Natural killer cell (primary cell): Measurements from ENCODE around the gene NEMP2. TPM values are rescaled to one million over a fixed set of nuclear protein-coding genes. Genes with fewer than 3 reads are reported as not detected.

ENCODE experiments used
- ATAC-seq, 3 donors: fragments of 150-1000 bp in 2 of 3; fragments of 200-7000 bp in 1 of 3; cut with Tn5 transposase; 1 replicate in 1 of 3; 2 replicates in 2 of 3; pipeline ENCODE4 v1.10.0; 2021; ENCODE audit warnings: mild to moderate bottlenecking in 2 of 3, moderate library complexity in 2 of 3
- DNase-seq, 2 donors: peaks; one replicate each; pipeline versions ENCODE4 v3.0.0 to v3.0.0-alpha.2; 2013 to 2021; ENCODE audit warnings: mixed read lengths in 1 of 2
- H3K27ac ChIP-seq: one replicate; pipeline ENCODE4 v1.5.1; 2013; ENCODE audit warnings: mild to moderate bottlenecking, low read length
- H3K27me3 ChIP-seq: one replicate; pipeline ENCODE4 v1.6.1; 2013; ENCODE audit warnings: low read length; ENCODE audit not compliant: control insufficient read depth, insufficient read depth
- H3K36me3 ChIP-seq: one replicate; pipeline ENCODE4 v1.6.1; 2013; ENCODE audit warnings: low read length; ENCODE audit not compliant: control insufficient read depth, insufficient read depth
- H3K4me1 ChIP-seq: one replicate; pipeline ENCODE4 v1.6.1; 2013; ENCODE audit warnings: low read length; ENCODE audit not compliant: control insufficient read depth, insufficient read depth
- H3K4me3 ChIP-seq: one replicate; pipeline ENCODE4 v1.5.1; 2013; ENCODE audit warnings: low read length
- H3K9me3 ChIP-seq: one replicate; pipeline ENCODE4 v1.6.1; 2013; ENCODE audit warnings: low read length; ENCODE audit not compliant: control insufficient read depth, insufficient read depth
- H3K27ac Mint-ChIP-seq, 2 donors: one replicate each; pipeline ENCODE4 v1.8.0; 2022; ENCODE audit warnings: mild to moderate bottlenecking in 2 of 2, mixed read lengths in 2 of 2, moderate library complexity in 1 of 2
- H3K27me3 Mint-ChIP-seq, 2 donors: one replicate each; pipeline ENCODE4 v1.8.0; 2022; ENCODE audit warnings: low read depth in 2 of 2, mixed read lengths in 2 of 2
- H3K36me3 Mint-ChIP-seq: one replicate; pipeline ENCODE4 v1.8.0; 2022; ENCODE audit warnings: mixed read lengths
- H3K4me1 Mint-ChIP-seq, 2 donors: one replicate each; pipeline ENCODE4 v1.8.0; 2022; ENCODE audit warnings: mixed read lengths in 2 of 2
- H3K4me3 Mint-ChIP-seq: one replicate; pipeline ENCODE4 v1.8.0; 2022; ENCODE audit warnings: mild to moderate bottlenecking, moderate library complexity, mixed read lengths
- H3K9me3 Mint-ChIP-seq, 2 donors: one replicate each; pipeline ENCODE4 v1.8.0; 2022; ENCODE audit warnings: mixed read lengths in 2 of 2
- WGBS: methylation state at CpG from one replicate; pipeline ENCODE4 v1.1.7; 2013; ENCODE audit warnings: missing lambda C conversion rate; ENCODE audit not compliant: insufficient coverage; 5-methylcytosine and 5-hydroxymethylcytosine counted together
- intact Hi-C: fragments of 100-400 bp; cut with micrococcal nuclease; formaldehyde crosslinking; loops from one replicate; pipeline ENCODE4 v1.14.2; 2022
- total RNA-seq, 4 donors: library from RNA; stranded (reverse); fragments of 120-200 nt in 1 of 4; gene quantifications; one replicate each; pipeline versions ENCODE4 v1.2.3 to v1.2.4, GENCODE V29; 2013 to 2022
- TF ChIP-seq, protein P1 (sequence below): fragments of 200-600 bp; IDR thresholded peaks from one replicate; pipeline ENCODE4 v1.8.0; 2022; ENCODE audit warnings: antibody characterized with exemption

Gene NEMP2
- total RNA-seq, 3 donors from 2014 or later (not counting 1 experiment from before 2014, with no cell fraction given): 17.2 to 21.0 (median 18.3) TPM

- WGBS: 97% methylated on average over 2 of the region's 3 CpGs
- H3K9me3 Mint-ChIP-seq: no peaks in the 10 kb centered on the region
Observed at GRCh38 chr2:190486037-190486623, 48.4 kb downstream of the NEMP2 start.

GRCh38 chr2:190482451-190482850 is 52.1 kb downstream of the NEMP2 start:
- H3K4me3 ChIP-seq: no peak overlapping the region
- Mint-ChIP-seq H3K4me3 (no peak overlapping the region), H3K4me1 (peaks cover 17 to 44% of the 10 kb centered on the region in 2 donors), H3K36me3 (no peaks in the 10 kb centered on the region), H3K27ac (peak overlapping the region; percentile 22 to 40), H3K9me3 (no peaks in the 10 kb centered on the region), H3K27me3 (no peaks in the 10 kb centered on the region)
- intact Hi-C loops: no loop called here
- H3K27me3 ChIP-seq: no peaks in the 10 kb centered on the region
- H3K36me3 ChIP-seq: no peaks in the 10 kb centered on the region
- no peaks in the 10 kb centered on the region for H3K4me1 ChIP-seq
- DNase-seq (no peak), ATAC-seq (no peak)
- no peak overlapping the region for H3K27ac ChIP-seq
- TF ChIP-seq, protein P1, sequence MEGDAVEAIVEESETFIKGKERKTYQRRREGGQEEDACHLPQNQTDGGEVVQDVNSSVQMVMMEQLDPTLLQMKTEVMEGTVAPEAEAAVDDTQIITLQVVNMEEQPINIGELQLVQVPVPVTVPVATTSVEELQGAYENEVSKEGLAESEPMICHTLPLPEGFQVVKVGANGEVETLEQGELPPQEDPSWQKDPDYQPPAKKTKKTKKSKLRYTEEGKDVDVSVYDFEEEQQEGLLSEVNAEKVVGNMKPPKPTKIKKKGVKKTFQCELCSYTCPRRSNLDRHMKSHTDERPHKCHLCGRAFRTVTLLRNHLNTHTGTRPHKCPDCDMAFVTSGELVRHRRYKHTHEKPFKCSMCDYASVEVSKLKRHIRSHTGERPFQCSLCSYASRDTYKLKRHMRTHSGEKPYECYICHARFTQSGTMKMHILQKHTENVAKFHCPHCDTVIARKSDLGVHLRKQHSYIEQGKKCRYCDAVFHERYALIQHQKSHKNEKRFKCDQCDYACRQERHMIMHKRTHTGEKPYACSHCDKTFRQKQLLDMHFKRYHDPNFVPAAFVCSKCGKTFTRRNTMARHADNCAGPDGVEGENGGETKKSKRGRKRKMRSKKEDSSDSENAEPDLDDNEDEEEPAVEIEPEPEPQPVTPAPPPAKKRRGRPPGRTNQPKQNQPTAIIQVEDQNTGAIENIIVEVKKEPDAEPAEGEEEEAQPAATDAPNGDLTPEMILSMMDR: no peak
- no peaks in the 10 kb centered on the region for H3K9me3 ChIP-seq

More at GRCh38 chr2:190486037-190486623, 48.4 kb downstream of the NEMP2 start:
- no peak for DNase-seq
- no peak for ATAC-seq
- Mint-ChIP-seq H3K4me3 (no peak overlapping the region), H3K27ac (peak overlapping the region; percentile 31 to 33), H3K36me3 (peaks cover 14% of the 10 kb centered on the region), H3K4me1 (peaks cover 13 to 24% of the 10 kb centered on the region in 2 donors), H3K27me3 (no peaks in the 10 kb centered on the region)
- Histone ChIP-seq H3K9me3 (peaks cover 1% of the 10 kb centered on the region), H3K27me3 (no peaks in the 10 kb centered on the region), H3K36me3 (peaks cover 23% of the 10 kb centered on the region), H3K27ac (no peak overlapping the region), H3K4me3 (no peak overlapping the region), H3K4me1 (no peaks in the 10 kb centered on the region)
- TF ChIP-seq, protein P1: no peak
- intact Hi-C loops: no loop called here

GRCh38 chr2:190481339-190481738 is 53.2 kb downstream of the NEMP2 start:
- H3K4me1 ChIP-seq: no peaks in the 10 kb centered on the region
- Mint-ChIP-seq H3K4me3 (no peak overlapping the region), H3K27me3 (no peaks in the 10 kb centered on the region), H3K4me1 (peaks cover 17 to 43% of the 10 kb centered on the region in 2 donors), H3K36me3 (no peaks in the 10 kb centered on the region), H3K27ac (peak overlapping the region; percentile 22 to 40), H3K9me3 (no peaks in the 10 kb centered on the region)
- H3K4me3 ChIP-seq: no peak overlapping the region
- H3K36me3 ChIP-seq: no peaks in the 10 kb centered on the region
- intact Hi-C loops: no loop called here
- H3K27ac ChIP-seq: no peak overlapping the region
- 96% methylated on average over 2 of the region's 2 CpGs for WGBS
- H3K27me3 ChIP-seq: no peaks in the 10 kb centered on the region
- H3K9me3 ChIP-seq: no peaks in the 10 kb centered on the region
- no peak for ATAC-seq
- TF ChIP-seq, protein P1: no peak
- no peak for DNase-seq
